Activated CD4-positive, alpha-beta T cell treated with anti-CD3 and anti-CD28 coated beads, Interleukin-10, Interleukin-2, amounts not matched to agents 100 ng/mL and 50 ng/mL, durations not matched to agents 16 hours and 8 hours (primary cell): ENCODE measurements around the gene TMEM80.
"Not testable (repeated sequence)": the region's sequence is repeated elsewhere in the genome, so short reads cannot be mapped to it uniquely, and the experiment has no call there.

ENCODE experiments used
- DNase-seq: peaks from one replicate; pipeline ENCODE4 v3.0.0-alpha.2; 2020

TMEM80 gene

DNA sequence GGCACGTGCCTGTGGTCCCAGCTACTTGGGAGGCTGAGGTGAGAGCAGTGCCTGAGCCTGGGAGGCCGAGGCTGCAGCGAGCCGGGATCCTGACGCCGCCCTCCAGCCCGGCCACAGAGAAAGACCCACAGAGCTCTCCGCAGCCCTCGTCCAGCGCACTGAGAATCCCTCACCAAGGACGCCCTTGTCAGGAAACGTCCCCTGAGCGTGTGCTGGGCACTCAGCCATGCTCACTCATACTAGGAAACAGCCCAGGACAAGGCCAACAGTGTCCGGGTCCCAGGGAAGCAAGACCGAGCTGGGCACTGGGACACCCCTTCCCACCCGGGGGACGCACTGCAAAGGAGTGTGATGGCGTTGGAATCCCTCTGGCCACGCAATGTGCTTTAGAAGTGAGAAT lies 15.1 kb upstream of the TMEM80 start:
- no peak for DNase-seq

DNA sequence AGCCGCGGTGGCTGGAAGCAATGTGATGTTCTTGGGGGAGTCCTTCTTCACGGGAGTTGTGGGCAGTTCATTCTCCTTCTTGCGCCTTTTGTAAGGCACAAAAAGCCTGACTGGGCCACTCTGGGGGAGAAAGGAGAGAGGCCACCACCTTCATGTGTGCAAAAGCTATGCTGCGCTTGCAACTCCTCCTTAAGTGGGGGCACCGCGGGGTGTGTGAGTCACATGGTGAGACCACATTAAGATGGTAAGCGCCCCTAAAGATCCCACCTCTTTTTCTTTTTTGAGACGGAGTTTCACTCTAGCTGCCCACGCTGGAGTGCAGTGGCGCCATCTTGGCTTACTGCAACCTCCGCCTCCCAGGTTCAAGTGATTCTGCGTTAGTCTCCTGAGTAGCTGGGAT lies 14.6 kb upstream of the TMEM80 start:
- no peak for DNase-seq

DNA sequence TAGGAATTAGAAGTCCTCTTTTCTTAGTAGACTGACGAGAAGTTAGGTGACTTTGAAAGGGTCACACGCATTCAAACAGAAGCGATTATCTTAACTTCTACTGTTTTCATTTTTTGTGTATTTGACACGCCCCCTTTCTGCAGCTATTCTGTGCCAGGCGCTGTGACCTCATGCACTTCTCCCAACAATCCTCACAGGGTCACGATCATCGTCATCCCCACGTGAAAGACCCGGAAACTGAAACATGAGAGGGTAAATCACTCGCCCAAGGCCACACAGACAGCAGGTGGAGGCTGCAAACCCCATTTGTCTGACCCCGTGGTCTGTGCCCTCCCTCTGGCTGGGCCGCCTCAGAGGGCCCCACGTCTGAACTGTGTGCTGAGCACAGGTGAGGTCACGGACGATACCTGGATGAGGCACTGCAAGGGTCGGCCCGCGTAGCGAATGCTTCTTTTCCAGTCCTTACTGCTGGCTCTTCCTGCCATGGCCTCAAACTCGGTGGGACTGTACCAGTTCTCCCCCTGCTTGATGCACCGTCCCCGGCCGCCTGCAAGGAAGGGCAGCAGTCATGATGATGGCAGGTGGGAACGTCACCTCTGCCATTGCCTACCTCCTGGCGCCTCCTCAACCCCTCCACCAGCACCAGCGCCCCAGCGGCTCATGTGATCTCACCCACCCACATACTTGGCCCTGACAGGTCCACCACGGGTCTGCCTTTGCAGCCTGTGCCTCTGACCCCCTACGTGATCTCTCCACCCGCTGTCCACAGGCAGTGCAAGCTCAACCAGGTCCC lies 9.0 kb upstream of the TMEM80 start:
- DNase-seq: no peak

DNA sequence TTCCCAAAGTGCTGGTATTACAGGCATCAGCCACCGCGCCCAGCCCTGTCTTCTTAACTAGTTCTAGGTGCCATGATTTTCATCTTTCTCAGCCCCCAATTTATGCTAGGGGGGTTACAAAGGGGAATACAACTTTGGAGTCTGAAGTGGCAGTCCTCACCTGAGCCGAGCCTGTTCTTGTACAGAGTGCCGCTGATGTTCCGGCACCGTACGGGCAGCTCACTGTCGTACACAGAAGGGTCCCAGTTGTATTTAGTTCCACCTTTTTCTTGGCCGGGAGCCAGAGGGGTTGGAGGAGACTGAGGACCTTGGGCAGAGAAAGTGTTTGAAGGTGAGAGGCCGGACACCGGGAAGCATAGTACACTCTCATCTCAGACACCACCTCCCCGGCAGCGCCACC lies 7.9 kb upstream of the TMEM80 start:
- DNase-seq: no peak

DNA sequence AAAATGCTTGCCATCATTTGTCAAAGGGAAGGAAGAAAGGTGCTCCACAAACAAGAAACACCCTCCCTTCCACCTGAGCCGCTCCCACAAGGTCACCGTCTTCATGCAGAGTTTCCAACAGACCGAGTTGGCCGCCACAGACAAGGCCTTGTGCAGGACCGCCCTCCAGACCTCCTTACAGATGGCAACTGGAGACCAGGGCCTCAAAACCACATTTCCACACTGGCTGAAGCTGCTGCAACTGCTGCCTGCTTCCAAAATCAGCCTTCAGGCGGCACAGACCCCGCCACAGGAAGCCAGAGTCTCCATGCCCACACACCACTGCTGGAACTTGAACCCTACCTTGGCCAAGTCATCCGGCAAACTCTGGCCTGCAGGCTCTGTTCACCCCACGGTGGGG lies 6.9 kb upstream of the TMEM80 start:
- no peak for DNase-seq

DNA sequence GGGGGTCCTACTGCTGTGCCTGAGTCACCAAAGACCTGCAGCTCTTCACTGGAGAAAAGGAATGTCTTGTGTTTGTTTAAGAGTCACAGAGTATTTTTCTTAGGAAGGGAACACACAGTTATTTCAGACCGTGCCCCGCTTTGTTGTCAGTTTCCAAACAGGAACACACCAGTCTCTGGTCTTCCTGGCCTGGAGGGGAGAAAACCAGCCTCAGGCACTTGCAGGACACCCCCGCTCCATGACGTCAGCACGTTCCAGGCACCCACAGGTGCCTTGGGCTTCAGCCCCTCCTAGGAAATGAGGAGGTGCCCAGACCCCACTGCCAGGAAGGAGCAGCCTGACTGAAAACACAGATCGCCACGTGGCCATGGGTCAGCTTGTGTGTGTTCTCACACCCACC lies 6.0 kb upstream of the TMEM80 start:
- no peak for DNase-seq

DNA sequence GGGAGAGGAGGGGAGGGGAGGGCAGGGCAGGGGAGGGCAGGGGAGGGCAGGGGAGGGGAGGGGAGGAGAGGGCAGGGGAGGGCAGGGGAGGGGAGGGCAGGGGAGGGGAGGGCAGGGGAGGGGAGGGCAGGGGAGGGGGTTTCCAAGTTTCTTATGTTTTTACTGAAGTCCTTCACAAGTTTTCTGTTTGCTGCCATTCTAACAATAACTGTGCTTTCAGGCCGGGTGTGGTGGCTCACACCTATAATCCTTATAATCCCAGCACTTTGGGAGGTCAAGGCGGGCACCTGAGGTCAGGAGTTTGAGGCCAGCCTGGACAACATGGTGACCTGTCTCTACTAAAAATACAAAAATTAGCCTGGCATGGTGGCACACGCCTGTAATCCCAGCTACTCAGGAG lies 5.4 kb upstream of the TMEM80 start:
- DNase-seq: not testable (repeated sequence)

DNA sequence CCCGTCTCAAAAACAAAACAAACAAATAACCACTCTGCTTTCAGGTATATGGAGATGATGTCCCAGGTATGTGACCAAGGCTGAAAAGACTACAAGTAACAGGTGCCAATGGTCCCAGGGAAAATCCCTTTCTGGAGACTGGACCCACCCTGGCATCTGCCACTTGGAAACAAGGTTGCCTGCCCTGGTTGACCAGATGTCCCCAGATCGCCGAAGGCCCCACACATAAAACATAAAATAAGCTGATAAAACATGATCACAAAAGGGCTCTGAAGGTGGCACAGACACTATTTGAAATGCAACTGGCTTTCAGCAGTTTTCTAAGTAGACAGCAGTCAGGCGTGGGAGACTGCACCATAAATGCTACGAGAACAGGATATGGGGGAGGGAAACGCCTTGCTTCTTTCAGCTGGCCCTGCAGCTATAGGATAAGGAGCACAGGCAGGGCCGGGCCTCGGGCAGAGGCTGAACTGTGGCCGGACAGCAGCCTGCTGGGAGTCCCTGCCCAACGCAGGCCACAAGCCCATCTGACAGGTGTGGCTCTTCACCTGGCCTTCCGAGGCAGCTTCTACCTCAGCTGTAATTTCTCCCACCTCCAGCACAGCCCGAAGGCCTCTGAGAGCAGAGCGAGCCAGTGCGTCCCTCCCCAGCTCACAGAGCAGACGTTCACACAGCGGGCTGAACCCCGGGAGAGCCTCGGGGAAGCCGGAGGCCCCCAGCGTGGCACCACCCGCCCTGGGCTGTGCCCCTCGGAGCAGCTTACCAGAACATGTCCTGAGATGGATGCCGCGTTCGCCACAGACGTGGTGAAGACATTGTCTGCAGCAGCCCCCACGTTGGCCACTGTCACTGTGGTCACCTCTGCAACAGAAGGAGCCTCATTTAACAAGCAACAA lies 4.6 kb upstream of the TMEM80 start:
- DNase-seq: no peak

DNA sequence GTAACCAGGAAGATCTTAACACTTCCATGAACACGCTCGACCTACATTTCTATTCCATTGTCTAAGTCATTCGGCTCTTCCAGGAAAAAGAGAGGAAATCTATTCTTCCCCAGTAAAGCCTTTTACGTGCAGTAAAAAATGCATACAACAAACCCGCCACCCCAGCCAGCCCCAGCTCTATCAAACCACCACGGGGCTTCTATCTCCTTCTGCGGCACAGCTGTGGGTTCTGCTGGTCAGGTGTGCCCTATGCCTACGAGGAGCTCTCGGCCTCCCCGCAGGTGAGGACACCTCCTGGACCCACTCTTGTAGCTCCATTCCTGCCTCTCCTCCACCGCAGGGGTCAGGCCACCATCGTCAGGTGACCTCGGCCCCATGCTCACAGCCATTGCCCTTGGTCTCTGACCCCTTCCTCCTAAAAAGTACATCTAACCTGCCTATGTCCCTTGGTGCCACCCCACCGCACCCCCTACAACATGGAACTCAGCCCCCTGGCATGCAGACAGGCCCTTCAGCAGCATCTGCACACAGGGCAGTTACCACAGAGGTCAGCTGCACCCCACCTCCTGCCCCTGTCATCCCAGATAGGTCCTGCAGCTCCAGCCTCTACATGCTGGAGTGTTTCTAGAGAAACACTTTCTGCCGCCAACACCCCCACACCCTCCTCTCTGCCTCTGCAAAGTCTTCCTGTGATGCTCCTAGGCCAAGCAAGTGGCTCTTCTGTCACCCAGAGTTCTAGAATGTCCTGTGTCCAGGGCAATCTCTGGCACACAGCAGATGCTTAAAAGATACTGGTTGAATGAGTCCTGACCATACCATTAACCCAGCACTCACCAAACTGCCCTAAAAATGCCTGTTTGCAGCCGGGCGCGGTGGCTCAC lies 3.7 kb upstream of the TMEM80 start:
- no peak for DNase-seq

DNA sequence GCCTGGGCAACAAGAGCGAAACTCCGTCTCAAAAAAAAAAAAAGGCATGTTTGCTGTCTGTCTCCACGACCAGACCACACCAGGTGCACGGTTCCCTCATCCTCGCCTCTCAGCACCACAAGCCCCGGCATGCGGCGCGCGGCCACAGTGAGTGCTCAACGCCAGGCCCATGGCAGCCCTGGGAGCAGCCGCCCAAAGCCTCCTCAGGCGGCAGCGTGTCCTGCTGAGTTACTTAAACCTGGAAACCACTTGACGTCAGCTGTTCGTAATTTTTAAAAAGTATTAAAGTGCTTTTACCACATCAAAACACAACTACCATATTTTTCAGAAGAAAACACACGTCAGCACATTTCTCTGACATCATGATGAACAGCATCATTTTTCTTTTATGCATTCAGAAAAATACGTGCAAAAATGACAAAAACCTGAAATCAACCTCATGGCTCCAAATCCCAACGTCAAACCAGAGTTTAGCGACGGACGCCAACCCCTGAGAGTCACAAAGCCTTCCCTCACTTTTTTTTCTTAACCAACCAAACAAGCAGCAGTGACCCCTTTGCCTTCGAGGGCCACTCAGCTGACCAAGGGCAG lies 2.7 kb upstream of the TMEM80 start:
- DNase-seq: no peak

DNA sequence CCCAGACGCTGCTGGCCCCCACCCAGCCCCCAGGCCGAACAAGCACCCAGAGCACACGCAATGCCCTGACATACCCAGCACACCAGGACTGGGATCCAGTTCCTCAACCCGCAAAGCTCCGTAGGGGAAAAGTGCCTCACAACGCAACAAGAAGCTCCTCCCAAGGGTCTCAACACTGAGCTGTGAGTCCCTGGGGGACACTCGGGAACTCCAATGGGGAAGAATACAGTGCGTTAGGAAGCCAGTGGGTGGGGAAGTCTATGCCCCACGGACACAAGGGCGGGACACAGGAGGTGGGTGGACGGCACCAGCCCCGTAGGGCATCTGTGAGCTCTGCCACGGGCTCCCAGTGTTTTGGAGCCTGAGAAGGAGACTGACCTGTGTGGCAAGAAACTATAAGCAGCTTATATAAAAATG lies 2.2 kb upstream of the TMEM80 start:
- DNase-seq: no peak

DNA sequence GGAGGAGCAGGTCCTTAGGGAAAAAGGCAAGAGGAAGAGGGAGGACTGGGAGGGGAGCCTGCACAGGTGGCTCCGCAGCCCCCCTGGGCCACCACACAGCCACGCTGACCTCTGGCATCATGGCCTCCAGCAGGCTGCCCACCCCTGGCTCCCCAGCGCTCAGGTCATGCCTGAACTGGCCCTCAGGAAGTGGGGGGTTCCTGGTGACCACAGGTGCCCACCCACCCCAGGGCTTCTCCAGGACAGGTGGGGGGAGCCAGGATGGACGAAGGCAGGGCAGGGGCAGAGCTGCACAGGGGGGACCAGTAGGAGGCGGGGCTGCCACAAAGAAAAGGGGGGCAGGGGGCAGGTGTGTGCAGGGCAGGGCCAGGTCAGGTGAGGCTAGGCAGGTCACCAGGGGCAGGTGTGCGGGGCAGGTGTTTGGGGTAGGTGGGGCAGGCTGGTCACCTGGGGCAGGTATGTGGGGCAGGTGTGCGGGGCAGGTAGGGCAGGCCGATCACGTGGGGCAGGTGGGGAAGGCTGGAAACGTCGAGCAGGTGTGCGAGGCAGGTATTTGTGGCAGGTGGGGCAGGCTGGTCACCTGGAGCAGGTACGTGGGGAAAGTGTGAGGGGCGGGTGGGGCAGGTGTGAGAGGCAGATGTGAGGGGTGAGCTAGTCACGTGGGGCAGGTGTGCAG lies 1.6 kb upstream of the TMEM80 start:
- no peak for DNase-seq

DNA sequence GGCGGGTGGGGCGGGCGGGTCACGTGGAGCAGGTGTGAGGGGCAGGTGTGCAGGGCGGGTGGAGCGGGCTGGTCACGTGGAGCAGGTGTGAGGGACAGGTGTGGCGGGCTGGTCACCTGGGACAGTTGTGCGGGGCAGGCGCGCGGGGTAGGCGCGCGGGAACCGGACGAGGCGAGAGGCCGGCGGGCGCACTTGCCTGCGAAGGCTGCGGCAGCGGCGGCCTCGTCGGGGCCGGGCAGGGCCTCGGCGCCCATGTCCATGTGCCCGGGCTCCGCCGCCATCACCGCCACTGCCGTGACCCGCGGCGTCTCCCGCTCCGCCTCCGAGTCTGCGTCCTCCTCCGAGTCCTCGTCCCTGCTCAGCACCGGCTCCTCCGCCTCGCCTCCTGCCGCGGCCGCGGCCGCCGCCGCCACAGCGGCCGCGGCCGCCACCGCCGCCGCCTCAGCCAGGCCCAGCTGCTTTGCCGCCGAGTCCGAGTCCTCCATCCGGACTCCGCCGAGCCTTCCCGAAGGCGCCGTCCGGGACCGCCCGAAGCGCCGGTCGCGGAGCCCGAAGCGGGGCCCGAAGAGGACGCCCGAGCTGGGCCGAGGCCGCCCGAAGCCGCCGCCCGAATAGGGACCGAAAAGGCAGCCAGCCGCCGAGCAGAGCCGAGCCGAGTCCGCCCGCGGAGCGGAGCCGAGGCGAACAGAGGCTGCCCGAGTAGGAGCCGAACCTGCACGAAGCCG lies 891 bp upstream of the TMEM80 start, which contains the start of gene DEAF1:
Gene DEAF1, minus strand, starts transcription at position 660 of the 725 bp plus-strand sequence. Its CDS starts 175 bp downstream, at position 485.
- peak; percentile 100 for DNase-seq

DNA sequence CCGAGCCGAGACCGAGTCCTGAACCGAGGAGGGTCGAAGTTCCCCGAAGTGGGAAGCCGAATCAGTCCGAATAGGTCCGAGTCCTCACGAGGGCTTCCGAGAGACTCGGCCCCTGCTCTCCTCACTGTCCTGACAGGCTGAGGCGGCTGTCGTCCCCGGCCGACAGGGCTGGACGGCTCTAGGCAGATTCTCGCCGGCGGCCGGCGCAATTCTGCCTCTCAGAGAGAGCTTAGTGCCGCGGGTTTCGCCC lies 403 bp upstream of the TMEM80 start:
- no peak for DNase-seq

DNA sequence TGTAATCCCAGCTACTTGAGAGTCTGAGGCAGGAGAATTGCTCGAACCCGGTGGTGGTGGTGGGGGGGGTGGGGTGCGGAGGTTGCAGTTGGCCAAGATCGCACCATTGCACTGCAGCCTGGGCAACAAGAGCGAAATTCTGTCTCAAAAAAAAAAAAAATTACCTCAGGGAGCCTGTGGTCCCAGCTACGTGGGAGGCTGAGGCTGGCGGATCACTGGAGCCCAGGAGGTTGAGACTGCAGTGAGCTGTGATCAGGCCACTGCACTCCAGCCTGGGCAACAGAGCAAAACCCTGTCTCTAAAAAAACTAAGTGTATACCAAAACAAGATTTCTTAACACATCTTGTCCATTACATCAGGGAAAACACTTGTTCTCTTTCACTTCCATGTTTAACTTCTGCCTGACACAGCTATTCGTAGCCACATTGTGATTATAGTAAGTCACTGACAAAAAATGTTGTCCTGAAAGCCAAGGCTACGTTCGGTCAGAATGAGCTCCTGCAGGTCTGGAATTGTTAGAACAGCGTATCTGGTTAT lies 1.4 kb downstream of the TMEM80 start:
- no peak for DNase-seq

DNA sequence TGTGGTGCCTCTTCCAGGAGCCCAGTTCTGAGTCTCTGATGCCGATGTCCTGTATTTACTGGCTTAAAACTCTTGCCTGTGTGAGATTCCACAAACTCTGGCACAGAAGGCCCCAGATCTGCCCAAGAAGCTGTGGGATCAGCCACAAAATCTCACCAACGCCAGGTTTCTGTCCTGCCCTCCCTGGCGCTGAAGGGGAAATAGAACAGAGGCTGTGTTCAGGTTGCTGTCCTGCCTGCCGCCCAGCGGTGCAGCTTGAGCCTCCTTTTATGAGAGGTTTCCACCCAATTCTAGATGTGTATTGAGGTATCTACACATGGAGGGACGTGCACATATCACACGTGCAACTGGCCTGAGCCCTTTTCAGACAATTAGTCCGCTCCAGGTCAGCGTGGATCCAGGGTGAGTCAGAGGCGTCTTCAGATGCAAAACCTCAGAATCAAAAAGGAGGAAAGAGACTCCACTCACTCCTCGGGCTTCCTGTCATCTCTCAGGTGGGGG lies 2.2 kb downstream of the TMEM80 start:
- no peak for DNase-seq

DNA sequence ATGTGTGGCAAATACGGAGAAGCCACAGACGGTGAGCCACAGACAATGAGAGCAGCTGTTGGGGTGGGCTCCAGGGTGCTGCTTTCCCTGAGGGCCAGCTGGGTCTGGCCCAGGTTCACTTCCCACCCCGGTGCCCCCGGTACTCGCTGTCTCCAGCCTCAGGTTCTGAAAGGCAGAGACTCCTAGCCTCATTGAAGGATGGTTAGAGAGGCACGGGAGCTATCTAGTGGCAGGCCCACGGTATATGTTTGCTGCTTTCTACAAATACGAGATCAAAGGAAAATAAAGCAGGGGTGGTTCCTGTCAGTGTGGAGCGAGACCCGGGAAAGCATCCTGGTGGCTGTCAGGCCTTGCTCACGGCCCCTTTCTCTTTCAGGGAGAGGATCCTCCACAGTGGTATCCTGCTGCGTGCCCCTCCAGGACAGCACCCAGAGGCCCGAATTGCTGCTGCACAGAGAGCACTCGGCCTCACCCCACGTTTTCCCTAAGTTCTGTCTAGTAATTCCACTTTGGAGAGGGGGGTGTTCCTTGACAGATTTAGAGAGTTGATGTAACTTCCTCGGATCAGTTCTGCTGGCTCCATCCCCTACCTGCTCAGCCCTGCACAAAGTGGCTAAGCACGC lies 3.0 kb downstream of the TMEM80 start:
- no peak for DNase-seq

DNA sequence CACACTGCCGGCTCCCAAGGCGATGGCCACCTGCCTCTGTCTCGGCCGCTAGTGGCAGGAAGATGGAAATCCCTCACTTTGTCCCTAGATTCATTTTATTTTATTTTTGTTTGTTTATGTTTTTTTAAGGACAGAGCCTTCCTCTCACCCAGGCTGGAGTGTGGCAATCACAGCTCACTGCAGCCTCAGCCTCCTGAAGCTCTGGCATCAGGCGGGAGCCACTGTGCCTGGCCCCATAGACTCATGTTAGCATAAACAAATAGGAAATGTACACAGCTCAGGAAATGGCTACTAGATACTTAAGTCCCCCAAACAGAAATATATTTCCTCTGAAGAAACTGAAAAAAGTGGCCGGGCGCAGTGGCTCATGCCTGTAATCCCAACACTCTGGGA lies 3.5 kb downstream of the TMEM80 start:
- DNase-seq: no peak

DNA sequence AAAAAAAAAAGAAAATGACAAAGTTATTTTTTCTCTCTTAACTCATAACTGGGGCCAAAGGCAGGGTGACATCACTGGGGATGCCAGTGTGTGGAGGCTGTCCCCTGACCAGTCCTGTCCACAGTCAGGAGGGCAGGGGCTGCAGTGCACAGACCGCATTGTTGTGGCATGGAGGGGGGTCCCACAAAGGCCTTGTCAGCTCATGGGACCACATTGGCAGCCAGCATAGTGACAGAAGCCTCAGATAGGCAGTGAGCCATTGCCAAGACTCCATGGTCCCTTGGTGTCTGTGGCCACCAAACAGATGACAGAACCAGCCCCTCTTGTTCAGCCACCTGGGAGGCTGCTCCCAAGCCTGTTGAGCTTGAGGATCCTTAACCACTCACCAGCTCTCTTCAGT lies 4.1 kb downstream of the TMEM80 start:
- no peak for DNase-seq

DNA sequence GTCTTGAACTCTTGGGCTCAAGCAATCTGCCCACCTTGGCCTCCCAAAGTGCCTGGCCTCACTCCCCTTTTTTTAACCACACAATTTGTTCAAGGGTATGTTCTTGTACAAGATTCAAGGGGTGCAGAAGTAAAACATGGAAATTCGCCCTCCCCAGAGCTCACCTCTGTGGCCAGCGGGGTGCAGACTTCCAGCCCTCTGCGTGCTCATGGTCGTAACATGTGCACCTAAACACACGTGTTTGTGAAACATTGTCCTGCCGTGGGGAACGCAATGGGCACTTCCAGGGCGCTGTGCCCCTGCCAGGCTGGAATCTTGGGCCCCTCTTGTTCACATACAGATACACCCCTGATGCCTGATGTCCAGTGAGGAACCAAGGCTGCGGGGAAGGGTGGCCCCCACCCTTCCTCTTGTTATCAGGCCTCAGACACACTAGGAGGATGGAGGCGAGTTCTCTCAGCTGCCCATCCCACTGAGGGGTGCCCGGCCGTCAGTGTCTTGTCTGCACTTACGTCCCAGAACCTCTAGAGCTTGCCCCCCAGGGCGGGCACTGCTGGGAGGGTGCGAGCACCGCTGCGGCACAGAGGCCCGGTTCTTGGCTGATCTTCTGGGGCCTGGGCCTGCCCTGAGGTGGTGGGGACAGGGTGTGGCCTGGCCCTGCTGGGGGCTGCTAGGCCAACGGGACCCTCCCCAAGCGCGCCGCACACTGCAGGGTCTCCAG lies 6.3 kb downstream of the TMEM80 start:
- no peak for DNase-seq
